GM19351 (cell line): Measurements from ENCODE around the gene PDE1C.

ENCODE experiments used
- ATAC-seq: cut with Tn5 transposase; IDR thresholded peaks from one replicate; pipeline ENCODE4 v1.9.1; 2021; ENCODE audit warnings: mild to moderate bottlenecking, moderate library complexity; ENCODE audit not compliant: unreplicated experiment

PDE1C gene

GRCh38 chr7:31903962-31904361 lies 166.2 kb downstream of the PDE1C start:
- no peak for ATAC-seq

DNA sequence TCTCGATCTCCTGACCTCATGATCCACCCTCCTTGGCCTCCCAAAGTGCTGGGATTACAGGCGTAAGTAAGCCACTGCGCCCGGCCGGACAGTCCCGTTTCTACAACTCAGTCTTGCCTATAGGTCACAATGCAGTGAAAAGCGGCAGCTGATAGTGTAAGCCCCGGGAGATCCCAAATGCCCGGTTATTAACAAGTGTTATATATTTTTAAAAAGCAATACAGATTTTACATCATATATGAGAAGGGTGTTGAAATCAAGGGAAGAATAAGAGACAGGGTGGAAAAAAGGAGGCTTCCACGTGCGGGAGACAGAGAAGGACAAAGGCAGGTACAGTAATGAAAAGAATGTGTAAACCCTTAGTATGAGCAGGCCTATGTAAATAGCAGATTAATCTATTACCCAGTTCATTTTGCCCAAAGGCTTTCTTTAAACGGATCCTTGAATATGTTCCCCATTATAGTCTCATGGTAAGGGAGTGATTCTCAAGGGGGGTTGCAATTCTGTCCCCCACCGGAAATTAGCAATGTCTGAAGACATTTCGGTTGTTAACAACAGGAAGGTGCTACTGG lies 170.8 kb downstream of the PDE1C start:
- ATAC-seq, result no peak

GRCh38 chr7:31896925-31897324 lies 173.3 kb downstream of the PDE1C start:
- no peak for ATAC-seq

DNA sequence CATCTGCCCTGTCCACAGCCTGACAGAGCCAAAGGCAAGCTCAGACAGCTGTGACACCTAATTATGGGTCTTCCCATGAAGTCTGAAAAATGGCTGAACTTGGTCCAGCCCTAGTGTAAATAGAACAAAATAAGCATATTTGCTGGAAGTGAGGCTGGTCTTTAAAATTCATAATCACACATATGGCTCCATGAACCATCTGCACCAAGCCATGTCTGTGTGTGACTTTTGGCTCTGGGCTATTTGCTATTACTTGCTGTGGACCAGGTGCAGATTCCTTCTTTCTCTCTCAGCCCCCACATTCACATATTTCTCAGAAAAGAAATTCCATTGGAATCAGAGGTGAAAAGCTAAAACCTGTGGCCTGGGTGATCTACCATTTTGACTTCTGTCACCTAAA lies 175.9 kb downstream of the PDE1C start:
- no peak for ATAC-seq

DNA sequence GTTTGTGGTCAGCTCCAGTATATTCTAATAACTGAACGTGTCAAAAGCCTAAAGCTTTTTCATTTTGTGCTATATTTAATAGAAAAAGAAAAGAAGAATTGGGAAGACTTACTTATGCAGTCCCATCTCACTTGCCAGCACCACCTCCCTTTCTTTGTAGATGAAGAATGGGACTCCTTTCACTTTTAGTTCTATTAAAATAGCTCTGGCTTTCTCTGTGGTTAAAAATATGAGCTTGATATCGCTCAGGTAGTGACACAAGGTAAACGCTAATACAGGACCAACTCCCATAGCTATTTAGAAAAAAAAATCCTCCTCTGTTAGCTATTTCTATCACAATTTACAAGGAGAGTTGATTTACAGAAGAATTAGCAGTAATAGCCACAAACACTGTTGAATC lies 176.8 kb downstream of the PDE1C start:
- peak; percentile 33 for ATAC-seq

DNA sequence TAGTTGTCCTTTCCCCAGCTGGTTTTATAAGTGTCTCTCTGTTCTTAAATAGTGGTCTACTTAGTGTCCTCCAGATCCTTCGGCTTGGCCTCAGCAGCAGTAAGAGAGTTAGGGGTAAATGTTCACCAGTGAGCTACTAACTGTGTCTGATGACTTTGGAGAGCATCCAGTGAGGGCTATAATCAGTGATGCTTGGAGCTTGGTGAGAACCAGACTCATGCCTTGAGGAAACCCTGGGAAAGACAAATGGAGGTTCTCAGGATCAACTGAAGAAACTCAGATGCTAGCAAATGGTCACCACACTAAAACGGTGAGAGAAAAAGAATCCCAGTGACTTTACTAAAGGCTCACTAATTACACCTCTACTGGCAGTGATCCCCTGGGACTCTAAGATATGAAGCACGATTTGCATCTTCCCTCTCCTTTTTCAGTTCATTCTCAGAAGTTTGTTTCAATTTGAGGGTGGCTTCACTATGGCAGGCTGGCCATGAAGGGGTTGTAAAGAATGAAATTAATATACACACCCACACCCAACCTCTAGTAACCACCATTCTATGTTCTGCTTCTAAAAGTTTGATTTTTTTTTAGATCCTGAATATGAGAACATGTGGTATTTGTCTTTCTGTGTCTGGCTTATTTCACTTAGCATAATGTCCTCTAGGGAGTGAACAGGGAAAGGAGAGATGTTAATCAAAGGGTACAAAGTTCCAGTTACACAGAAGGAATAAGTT lies 177.9 kb downstream of the PDE1C start:
- peak; percentile 82 for ATAC-seq

GRCh38 chr7:31890766-31891165 lies 179.4 kb downstream of the PDE1C start:
- no peak for ATAC-seq

- no peak for ATAC-seq
These were observed 180.0 kb downstream of the PDE1C start for GRCh38 chr7:31890198-31890597.

- ATAC-seq, result no peak
These were observed 183.2 kb downstream of the PDE1C start for GRCh38 chr7:31887006-31887405.

- no peak for ATAC-seq
These were observed 185.0 kb downstream of the PDE1C start for GRCh38 chr7:31885171-31885570.

DNA sequence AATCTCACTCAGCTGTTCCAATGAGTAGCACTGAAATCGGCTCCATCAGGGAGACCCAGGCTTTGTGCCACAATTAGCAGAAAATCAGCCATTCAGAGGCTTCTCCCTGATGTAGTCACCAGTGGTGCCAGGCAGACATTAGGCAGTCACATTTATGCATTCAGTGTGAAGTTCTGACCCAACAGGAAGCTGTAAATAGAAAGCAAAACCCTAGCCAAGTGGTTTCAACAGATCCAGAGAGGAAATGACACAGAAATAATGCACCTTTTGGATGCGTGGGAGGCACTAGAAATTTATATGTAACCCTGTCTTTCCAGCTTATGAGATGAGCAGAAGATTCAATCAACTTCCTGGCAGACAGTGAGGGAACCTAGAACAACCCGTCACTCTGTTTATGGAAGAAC lies 186.4 kb downstream of the PDE1C start:
- peak; percentile 93 for ATAC-seq

DNA sequence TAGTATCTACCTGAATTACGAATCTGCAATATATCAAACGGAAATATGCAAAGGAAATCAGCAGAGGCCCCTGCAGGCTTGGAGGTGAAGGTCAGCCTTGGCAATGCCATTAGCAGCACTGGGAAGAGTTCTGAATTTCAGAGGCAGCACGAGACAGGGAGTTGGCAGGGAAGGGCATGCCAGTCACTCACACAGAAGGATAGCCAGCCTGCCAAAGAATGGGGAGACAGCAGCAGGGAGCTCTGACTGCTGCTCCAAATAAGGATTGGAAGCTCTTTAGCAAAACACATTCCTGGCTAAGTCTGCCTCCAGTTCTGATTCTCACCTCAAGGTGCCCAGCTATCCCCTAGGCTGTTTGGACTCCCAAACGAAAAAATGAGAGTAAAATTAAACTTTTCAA lies 188.0 kb downstream of the PDE1C start:
- no peak for ATAC-seq

GRCh38 chr7:31878875-31879274 lies 191.3 kb downstream of the PDE1C start:
- ATAC-seq, result no peak

GRCh38 chr7:31875424-31875823 lies 194.8 kb downstream of the PDE1C start:
- no peak for ATAC-seq

- no peak for ATAC-seq
These were observed 195.4 kb downstream of the PDE1C start for GRCh38 chr7:31874631-31875386.

- peak; percentile 92 for ATAC-seq
These were observed 196.2 kb downstream of the PDE1C start for GRCh38 chr7:31873816-31874597.

DNA sequence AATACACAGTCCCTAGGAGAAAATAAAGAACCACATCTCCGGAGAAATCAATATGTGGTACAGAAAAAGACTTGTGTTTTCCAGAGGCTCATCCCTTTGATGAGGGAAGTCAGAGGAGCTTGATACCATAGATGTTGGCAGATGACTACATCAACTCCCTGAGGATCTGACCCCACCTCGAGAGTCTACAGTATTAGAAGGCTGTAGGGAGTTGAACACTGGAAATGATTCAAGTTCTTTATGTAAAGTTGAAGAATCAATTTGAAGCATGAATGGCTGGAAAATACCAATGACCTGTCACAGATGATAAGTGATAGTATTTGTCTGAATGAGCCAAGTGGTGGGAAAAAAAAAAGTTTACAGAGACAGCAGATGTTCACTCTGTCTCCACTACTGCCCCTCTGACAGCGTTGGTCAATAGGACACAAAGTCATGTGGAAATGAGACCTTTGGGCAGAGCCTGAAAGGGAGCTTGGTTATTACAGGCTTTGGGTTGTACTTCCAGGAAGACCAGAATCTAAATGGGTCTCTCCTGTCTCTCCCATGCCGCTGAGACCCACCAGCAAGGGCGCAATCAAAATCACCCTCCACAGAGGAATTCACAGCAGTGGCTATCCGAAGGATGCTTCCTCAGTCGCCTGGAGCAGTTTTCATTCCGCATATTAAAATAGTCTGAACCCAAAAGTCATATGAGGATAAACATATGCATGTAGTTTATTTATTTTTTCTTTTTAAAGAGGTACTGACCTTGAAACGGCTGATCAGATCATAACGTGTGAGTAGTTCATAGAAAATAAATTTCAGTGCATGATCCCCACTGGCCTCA lies 197.4 kb downstream of the PDE1C start:
- ATAC-seq, result no peak

GRCh38 chr7:31864646-31865045 lies 205.6 kb downstream of the PDE1C start:
- no peak for ATAC-seq

GRCh38 chr7:31860925-31861324 lies 209.3 kb downstream of the PDE1C start:
- ATAC-seq, result no peak

- ATAC-seq, result no peak
These were observed 212.2 kb downstream of the PDE1C start for GRCh38 chr7:31858055-31858454.
